ENCODE measurements around the gene CST5.

The CST5 gene

GRCh38 chr20:23879328-23879798 is at the start of gene CST5:
Gene CST5, minus strand, starts transcription at chr20:23879748. Its CDS starts 72 bp downstream, at chr20:23879676.
- in situ Hi-C loops (cut with HindIII; ENCODE audit: low sequenced_read_pairs) = no loop called here
- TF ChIP-seq CTCF (IDR thresholded peaks at IDR 0.05; ENCODE audit: low read depth, low read length) = no peak
- no peak for DNase-seq (ENCODE audit: low read depth, low spot score)
- no peak within 1 kb of the TSS for H3K4me3 ChIP-seq (ENCODE audit: low read depth, low read length)

- H3K4me3 ChIP-seq (ENCODE audit: low read depth, low read length) = no peak overlapping the region
- in situ Hi-C loops (cut with HindIII; ENCODE audit: low sequenced_read_pairs) = no loop called here
- DNase-seq (ENCODE audit: low read depth, low spot score) = no peak
These were observed 49.2 kb upstream of the CST5 start for GRCh38 chr20:23928788-23929187.

DNA sequence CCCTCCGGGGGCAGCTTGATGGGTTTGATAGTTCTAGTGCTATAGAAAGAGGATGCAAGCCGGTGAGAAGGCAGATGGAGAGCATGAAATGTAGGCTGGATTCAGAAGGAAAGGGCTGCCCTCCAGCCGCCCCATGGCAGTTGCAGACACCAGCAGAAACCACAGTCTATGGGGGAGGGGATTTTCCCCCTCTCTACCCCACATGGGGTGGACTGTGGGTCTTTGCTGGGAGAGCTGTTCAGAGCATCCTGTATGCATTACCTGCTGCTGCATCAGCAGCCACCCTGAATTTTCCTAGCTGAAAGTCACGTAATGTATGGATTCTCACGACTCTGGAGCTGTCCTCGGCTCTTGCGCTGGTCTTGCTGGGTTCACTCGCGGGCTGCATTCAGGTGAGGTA is 48.8 kb upstream of the CST5 start:
- TF ChIP-seq CTCF (IDR thresholded peaks at IDR 0.05; ENCODE audit: low read depth, low read length) = no peak
- in situ Hi-C loops (cut with HindIII; ENCODE audit: low sequenced_read_pairs) = no loop called here
- H3K4me3 ChIP-seq (ENCODE audit: low read depth, low read length) = no peak overlapping the region
- no peak for DNase-seq (ENCODE audit: low read depth, low spot score)

More at GRCh38 chr20:23928788-23929187, 49.2 kb upstream of the CST5 start:
- no peak for TF ChIP-seq CTCF (IDR thresholded peaks at IDR 0.05; ENCODE audit: low read depth, low read length)

GRCh38 chr20:23926944-23927872 is 47.7 kb upstream of the CST5 start:
- no peak for TF ChIP-seq CTCF (IDR thresholded peaks at IDR 0.05; ENCODE audit: low read depth, low read length)
- H3K4me3 ChIP-seq (ENCODE audit: low read depth, low read length) = no peak overlapping the region
- no peak for DNase-seq (ENCODE audit: low read depth, low spot score)
- in situ Hi-C loops (cut with HindIII; ENCODE audit: low sequenced_read_pairs) = no loop called here

GRCh38 chr20:23926526-23926880 is 47.0 kb upstream of the CST5 start:
- in situ Hi-C loops (cut with HindIII; ENCODE audit: low sequenced_read_pairs) = no loop called here
- H3K4me3 ChIP-seq (ENCODE audit: low read depth, low read length) = no peak overlapping the region
- no peak for DNase-seq (ENCODE audit: low read depth, low spot score)
- no peak for TF ChIP-seq CTCF (IDR thresholded peaks at IDR 0.05; ENCODE audit: low read depth, low read length)

GRCh38 chr20:23925789-23926525 is 46.4 kb upstream of the CST5 start:
- no peak for TF ChIP-seq CTCF (IDR thresholded peaks at IDR 0.05; ENCODE audit: low read depth, low read length)
- DNase-seq (ENCODE audit: low read depth, low spot score) = no peak
- in situ Hi-C loops (cut with HindIII; ENCODE audit: low sequenced_read_pairs) = no loop called here
- no peak overlapping the region for H3K4me3 ChIP-seq (ENCODE audit: low read depth, low read length)
